ENCODE results near the gene PTPRD.

Gene PTPRD

GRCh38 chr9:8802242-8802641 is 1810.6 kb downstream of the PTPRD start:
- DNase-seq = no peak

- no peak for DNase-seq
Observed at GRCh38 chr9:8800196-8800595, 1812.6 kb downstream of the PTPRD start.

- no peak for DNase-seq
Observed at GRCh38 chr9:8799615-8800014, 1813.2 kb downstream of the PTPRD start.

- no peak for DNase-seq
Observed at GRCh38 chr9:8799206-8799605, 1813.6 kb downstream of the PTPRD start.

- DNase-seq = no peak
Observed at GRCh38 chr9:8784838-8785237, 1828.0 kb downstream of the PTPRD start.

- no peak for DNase-seq
Observed at GRCh38 chr9:8783941-8784340, 1828.9 kb downstream of the PTPRD start.

- DNase-seq = no peak
Observed at GRCh38 chr9:8782237-8782636, 1830.6 kb downstream of the PTPRD start.

GRCh38 chr9:8781458-8781857 is 1831.3 kb downstream of the PTPRD start:
- DNase-seq = no peak

GRCh38 chr9:8780386-8780785 is 1832.4 kb downstream of the PTPRD start:
- no peak for DNase-seq

GRCh38 chr9:8779478-8779877 is 1833.3 kb downstream of the PTPRD start:
- DNase-seq = no peak

- no peak for DNase-seq
Observed at GRCh38 chr9:8778356-8778755, 1834.4 kb downstream of the PTPRD start.

- DNase-seq = no peak
Observed at GRCh38 chr9:8772302-8772701, 1840.5 kb downstream of the PTPRD start.

GRCh38 chr9:8769153-8769552 is 1843.6 kb downstream of the PTPRD start:
- no peak for DNase-seq

GRCh38 chr9:8766096-8766495 is 1846.7 kb downstream of the PTPRD start:
- DNase-seq = no peak

- no peak for DNase-seq
Observed at GRCh38 chr9:8764051-8764450, 1848.8 kb downstream of the PTPRD start.

- no peak for DNase-seq
Observed at GRCh38 chr9:8762479-8763085, 1850.2 kb downstream of the PTPRD start.

- no peak for DNase-seq
Observed at GRCh38 chr9:8760000-8760767, 1852.6 kb downstream of the PTPRD start.

GRCh38 chr9:8757881-8758280 is 1854.9 kb downstream of the PTPRD start:
- DNase-seq = no peak

GRCh38 chr9:8754751-8755150 is 1858.1 kb downstream of the PTPRD start:
- no peak for DNase-seq

GRCh38 chr9:8751406-8751930 is 1861.3 kb downstream of the PTPRD start:
- DNase-seq = no peak

- no peak for DNase-seq
Observed at GRCh38 chr9:8750639-8751051, 1862.2 kb downstream of the PTPRD start.

GRCh38 chr9:8745347-8745746 is 1867.5 kb downstream of the PTPRD start:
- no peak for DNase-seq

- DNase-seq = no peak
Observed at GRCh38 chr9:8738945-8739344, 1873.9 kb downstream of the PTPRD start.

GRCh38 chr9:8736805-8737204 is 1876.0 kb downstream of the PTPRD start:
- DNase-seq = no peak

GRCh38 chr9:8734760-8735159 is 1878.0 kb downstream of the PTPRD start:
- DNase-seq = no peak
